ENCODE measurements around the gene CDH13.
A peak's percentile ranks its signal among the peaks of the same experiment; 100 is the strongest.

CDH13 gene

DNA sequence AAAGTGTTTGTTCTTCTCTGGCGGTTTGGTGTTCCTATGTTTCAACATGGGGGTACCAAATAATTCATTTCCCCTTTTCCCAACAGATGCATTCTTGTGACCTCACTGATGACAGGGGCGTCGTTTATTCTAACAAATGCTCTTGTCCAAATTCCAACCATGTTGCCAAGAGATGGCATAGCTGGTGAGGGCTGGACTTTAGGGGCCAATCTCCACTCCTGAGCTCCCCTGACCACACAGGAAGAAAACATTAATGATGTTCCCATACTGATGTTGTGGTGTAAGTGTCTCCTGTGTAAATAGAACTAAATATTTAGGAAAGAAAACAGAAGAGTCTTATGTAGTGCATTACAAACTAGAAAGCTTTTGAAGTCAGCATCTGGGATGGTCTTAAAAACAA lies 431.6 kb downstream of the CDH13 start:
- TF ChIP-seq, protein P1, sequence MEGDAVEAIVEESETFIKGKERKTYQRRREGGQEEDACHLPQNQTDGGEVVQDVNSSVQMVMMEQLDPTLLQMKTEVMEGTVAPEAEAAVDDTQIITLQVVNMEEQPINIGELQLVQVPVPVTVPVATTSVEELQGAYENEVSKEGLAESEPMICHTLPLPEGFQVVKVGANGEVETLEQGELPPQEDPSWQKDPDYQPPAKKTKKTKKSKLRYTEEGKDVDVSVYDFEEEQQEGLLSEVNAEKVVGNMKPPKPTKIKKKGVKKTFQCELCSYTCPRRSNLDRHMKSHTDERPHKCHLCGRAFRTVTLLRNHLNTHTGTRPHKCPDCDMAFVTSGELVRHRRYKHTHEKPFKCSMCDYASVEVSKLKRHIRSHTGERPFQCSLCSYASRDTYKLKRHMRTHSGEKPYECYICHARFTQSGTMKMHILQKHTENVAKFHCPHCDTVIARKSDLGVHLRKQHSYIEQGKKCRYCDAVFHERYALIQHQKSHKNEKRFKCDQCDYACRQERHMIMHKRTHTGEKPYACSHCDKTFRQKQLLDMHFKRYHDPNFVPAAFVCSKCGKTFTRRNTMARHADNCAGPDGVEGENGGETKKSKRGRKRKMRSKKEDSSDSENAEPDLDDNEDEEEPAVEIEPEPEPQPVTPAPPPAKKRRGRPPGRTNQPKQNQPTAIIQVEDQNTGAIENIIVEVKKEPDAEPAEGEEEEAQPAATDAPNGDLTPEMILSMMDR (IDR thresholded peaks at IDR 0.05; ENCODE audit: control insufficient read depth, extremely low read depth, insufficient read depth): no peak

GRCh38 chr16:83059237-83059636 lies 432.5 kb downstream of the CDH13 start:
- H3K4me3 ChIP-seq (ENCODE audit: low read depth, low read length): no peak overlapping the region
- no peak for DNase-seq (ENCODE audit: low read depth)
- TF ChIP-seq, protein P1 (IDR thresholded peaks at IDR 0.05; ENCODE audit: control insufficient read depth, extremely low read depth, insufficient read depth): no peak

More for the DNA sequence above, 431.6 kb downstream of the CDH13 start:
- DNase-seq (ENCODE audit: low read depth): no peak
- no peak overlapping the region for H3K4me3 ChIP-seq (ENCODE audit: low read depth, low read length)

GRCh38 chr16:83066011-83066410 lies 439.2 kb downstream of the CDH13 start:
- TF ChIP-seq, protein P1 (IDR thresholded peaks at IDR 0.05; ENCODE audit: control insufficient read depth, extremely low read depth, insufficient read depth): no peak
- DNase-seq (ENCODE audit: low read depth): no peak
- H3K4me3 ChIP-seq (ENCODE audit: low read depth, low read length): no peak overlapping the region

DNA sequence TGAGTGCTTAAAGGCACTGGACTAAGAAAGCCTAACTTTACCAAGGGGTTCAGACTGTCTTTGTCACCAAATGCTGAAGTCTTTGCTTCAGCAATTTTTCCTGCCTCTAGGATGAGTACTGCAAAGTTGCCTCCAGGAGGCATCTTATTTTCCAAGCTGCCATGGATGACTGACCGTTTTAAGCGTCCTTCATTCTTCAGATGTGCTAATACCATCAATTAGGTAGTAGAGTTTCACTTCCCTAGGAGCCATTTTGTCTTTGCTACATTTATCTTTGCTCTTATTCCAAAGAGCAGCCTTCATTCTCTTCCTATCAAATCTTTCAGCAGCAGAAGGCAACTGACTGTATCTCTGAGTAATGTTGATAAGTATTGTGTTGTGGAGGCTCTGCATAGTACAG lies 440.1 kb downstream of the CDH13 start:
- TF ChIP-seq, protein P1 (IDR thresholded peaks at IDR 0.05; ENCODE audit: control insufficient read depth, extremely low read depth, insufficient read depth): no peak
- H3K4me3 ChIP-seq (ENCODE audit: low read depth, low read length): no peak overlapping the region
- no peak for DNase-seq (ENCODE audit: low read depth)

GRCh38 chr16:83068686-83069085 lies 441.9 kb downstream of the CDH13 start:
- no peak for DNase-seq (ENCODE audit: low read depth)
- TF ChIP-seq, protein P1 (IDR thresholded peaks at IDR 0.05; ENCODE audit: control insufficient read depth, extremely low read depth, insufficient read depth): peak; percentile 19; the same call in 1 of the 2 replicates
- H3K4me3 ChIP-seq (ENCODE audit: low read depth, low read length): no peak overlapping the region

GRCh38 chr16:83070416-83071209 lies 443.8 kb downstream of the CDH13 start:
- TF ChIP-seq, protein P1 (IDR thresholded peaks at IDR 0.05; ENCODE audit: control insufficient read depth, extremely low read depth, insufficient read depth): no peak
- DNase-seq (ENCODE audit: low read depth): no peak
- H3K4me3 ChIP-seq (ENCODE audit: low read depth, low read length): no peak overlapping the region

GRCh38 chr16:83075956-83076355 lies 449.2 kb downstream of the CDH13 start:
- no peak overlapping the region for H3K4me3 ChIP-seq (ENCODE audit: low read depth, low read length)
- no peak for DNase-seq (ENCODE audit: low read depth)
- TF ChIP-seq, protein P1 (IDR thresholded peaks at IDR 0.05; ENCODE audit: control insufficient read depth, extremely low read depth, insufficient read depth): no peak

Measured in LNCaP clone FGC (cell line).